Amniotic epithelial cell (primary cell): ENCODE measurements around the gene NIPBL.
"Not testable (repeated sequence)": the region's sequence is repeated elsewhere in the genome, so short reads cannot be mapped to it uniquely, and the experiment has no call there.

Source experiments
- DNase-seq: peaks from one replicate; pipeline ENCODE4 v3.0.0-alpha.2; 2010; ENCODE audit warnings: low read depth

The NIPBL gene

GRCh38 chr5:36946101-36946500 is 69.5 kb downstream of the NIPBL start:
- DNase-seq, result no peak

GRCh38 chr5:36948041-36948440 is 71.5 kb downstream of the NIPBL start:
- peak; percentile 34 for DNase-seq

- DNase-seq, result no peak
Observed at GRCh38 chr5:36948650-36949049, 72.1 kb downstream of the NIPBL start.

GRCh38 chr5:36949593-36949992 is 73.0 kb downstream of the NIPBL start:
- no peak for DNase-seq

- DNase-seq, result peak; percentile 50
Observed at GRCh38 chr5:36950586-36951457, 74.3 kb downstream of the NIPBL start.

GRCh38 chr5:36953043-36953442 is 76.5 kb downstream of the NIPBL start:
- no peak for DNase-seq

GRCh38 chr5:36957953-36958537 is 81.5 kb downstream of the NIPBL start:
- no peak for DNase-seq

GRCh38 chr5:36958612-36959011 is 82.0 kb downstream of the NIPBL start:
- DNase-seq, result no peak

GRCh38 chr5:36965179-36965578 is 88.6 kb downstream of the NIPBL start:
- DNase-seq, result no peak

GRCh38 chr5:36969700-36970395 is 93.3 kb downstream of the NIPBL start:
- no peak for DNase-seq

GRCh38 chr5:36978196-36978595 is 101.6 kb downstream of the NIPBL start:
- no peak for DNase-seq

- peak; percentile 46 for DNase-seq
Observed at GRCh38 chr5:36982146-36982545, 105.6 kb downstream of the NIPBL start.

- DNase-seq, result peak; percentile 66
Observed at GRCh38 chr5:36985387-36985786, 108.8 kb downstream of the NIPBL start.

GRCh38 chr5:36988396-36988795 is 111.8 kb downstream of the NIPBL start:
- no peak for DNase-seq

- no peak for DNase-seq
Observed at GRCh38 chr5:36998578-36998977, 122.0 kb downstream of the NIPBL start.

- no peak for DNase-seq
Observed at GRCh38 chr5:37002176-37002751, 125.7 kb downstream of the NIPBL start.

- peak; percentile 80 for DNase-seq
Observed at GRCh38 chr5:37005252-37005651, 128.7 kb downstream of the NIPBL start.

GRCh38 chr5:37005946-37006540 is 129.5 kb downstream of the NIPBL start:
- peak; percentile 35 for DNase-seq

- not testable (repeated sequence) for DNase-seq
Observed at GRCh38 chr5:37013181-37013580, 136.6 kb downstream of the NIPBL start.

- DNase-seq, result no peak
Observed at GRCh38 chr5:37014321-37014720, 137.8 kb downstream of the NIPBL start.

- peak; percentile 58 for DNase-seq
Observed at GRCh38 chr5:37015795-37016666, 139.5 kb downstream of the NIPBL start.
